EH (cell line): ENCODE measurements around the gene SERF2.
"Not testable (repeated sequence)": the region's sequence is repeated elsewhere in the genome, so short reads cannot be mapped to it uniquely, and the experiment has no call there.

ENCODE experiments used
- DNase-seq: peaks from one replicate; pipeline ENCODE4 v3.0.0-alpha.2; 2015; ENCODE audit warnings: low read depth

SERF2 gene

GRCh38 chr15:43830691-43831275, 38.7 kb downstream of the SERF2 start:
- not testable (repeated sequence) for DNase-seq

DNA sequence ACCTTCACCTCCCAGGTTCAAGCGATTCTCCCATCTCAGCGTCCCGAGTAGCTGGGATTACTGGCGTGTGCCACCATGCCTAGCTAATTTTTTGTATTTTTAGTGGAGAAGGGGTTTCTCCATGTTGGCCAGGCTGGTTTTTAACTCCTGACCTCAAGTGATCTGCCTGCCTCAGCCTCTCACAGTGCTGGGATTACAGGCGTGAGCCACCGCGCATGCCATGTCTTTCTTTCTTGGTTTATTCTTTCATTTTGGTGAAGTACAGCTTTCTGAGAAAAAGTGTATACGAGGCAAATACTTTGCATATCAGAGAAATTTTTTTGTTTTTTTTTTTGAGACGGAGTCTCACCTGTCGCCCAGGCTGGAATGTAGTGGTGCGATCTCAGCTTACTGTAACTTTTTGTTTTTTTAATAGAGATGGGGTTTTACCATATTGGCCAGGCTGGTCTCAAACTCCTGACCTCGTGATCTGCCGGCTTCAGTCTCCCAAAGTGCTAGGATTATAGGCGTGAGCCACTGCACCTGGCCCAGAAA, 39.5 kb downstream of the SERF2 start:
- DNase-seq, result not testable (repeated sequence)

DNA sequence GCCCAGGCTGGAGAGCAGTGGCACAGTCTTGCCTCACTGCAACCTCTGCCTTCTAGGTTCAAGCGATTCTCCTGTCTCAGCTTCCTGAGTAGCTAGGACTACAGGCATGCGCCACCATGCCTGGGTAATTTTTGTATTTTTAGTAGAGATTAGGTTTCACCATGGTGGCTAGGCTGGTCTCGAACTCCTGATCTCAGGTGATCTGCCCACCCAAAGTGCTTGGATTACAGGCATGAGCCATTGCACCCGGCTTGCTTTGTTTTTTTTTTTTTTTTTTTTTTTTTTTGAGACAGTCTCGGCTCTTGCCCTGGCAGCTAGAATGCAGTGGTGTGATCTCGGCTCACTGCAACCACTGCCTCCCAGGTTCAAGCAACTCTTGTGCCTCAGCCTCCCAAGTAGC, 40.4 kb downstream of the SERF2 start:
- not testable (repeated sequence) for DNase-seq

GRCh38 chr15:43845421-43845820, 53.3 kb downstream of the SERF2 start:
- peak; percentile 42 for DNase-seq
